SW480 (cell line): Measurements from ENCODE around the gene ZNF276.
A peak's percentile ranks its signal among the peaks of the same experiment; 100 is the strongest.
"Not testable (repeated sequence)": the region's sequence is repeated elsewhere in the genome, so short reads cannot be mapped to it uniquely, and the experiment has no call there.

Source experiments
- DNase-seq: peaks from one replicate; pipeline ENCODE4 v3.0.0-alpha.2; 2016; ENCODE audit warnings: low spot score

ZNF276 gene

GRCh38 chr16:89696670-89697128 is 24.6 kb upstream of the ZNF276 start:
- no peak for DNase-seq

DNA sequence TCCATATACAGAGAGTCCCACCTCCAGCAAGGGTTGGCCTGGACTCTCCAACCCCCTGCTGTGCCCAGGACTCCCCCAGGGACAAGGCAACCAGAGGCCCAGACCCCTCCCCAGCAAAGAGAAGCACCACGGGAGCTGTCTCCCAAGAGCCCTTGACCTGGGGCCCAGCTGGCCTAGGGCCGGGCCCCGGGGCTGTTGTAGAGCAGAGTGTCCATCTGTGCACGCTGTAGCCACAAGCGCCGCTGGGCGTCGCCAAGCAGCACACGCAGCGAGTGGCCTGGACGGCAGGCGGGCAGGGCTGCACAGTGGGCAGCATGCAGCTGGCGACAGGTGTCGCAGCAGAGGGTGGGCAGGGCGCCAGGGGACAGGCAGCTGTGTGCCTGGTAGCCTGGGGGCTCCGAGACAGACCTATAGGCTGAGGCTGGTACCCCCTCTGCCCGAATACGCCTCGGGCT is 24.1 kb upstream of the ZNF276 start:
- no peak for DNase-seq

DNA sequence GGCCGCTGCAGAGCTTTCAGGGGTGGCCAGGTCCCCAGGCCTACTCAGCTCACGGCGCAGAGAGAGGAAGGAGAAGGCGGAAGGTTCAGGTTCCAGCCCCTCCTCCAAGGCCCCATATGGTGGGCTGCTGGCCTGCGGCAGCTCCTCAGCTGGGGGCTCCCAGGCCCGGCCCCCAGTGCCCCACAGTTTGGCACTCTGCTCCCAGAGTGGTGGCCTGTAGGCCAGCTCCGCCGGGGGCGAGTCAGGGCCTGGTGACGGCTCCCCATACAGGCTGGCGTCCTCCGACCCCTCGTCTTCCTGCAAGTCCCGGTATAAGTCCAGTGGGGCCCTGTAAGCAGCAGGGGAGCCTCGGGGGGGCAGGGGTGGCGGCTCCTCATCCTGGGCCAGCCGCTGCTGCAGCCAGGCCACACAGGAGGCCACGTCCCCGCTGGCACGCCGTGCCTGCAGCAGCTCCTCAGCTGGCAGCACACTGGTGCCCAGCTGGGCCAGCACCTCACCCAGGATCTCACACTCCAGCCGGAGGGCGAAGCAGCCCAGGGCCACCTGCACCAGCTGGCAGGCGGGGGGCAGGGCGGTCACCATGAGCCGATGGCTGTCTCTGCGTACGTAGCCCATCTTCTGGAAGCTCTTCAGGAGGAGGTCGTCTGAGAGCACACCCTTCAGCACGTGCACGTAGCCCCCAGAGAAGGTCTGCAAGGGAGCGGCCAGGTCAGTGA is 23.6 kb upstream of the ZNF276 start:
- no peak for DNase-seq

GRCh38 chr16:89698717-89699116 is 22.6 kb upstream of the ZNF276 start:
- DNase-seq, result not testable (repeated sequence)

- DNase-seq, result not testable (repeated sequence)
Measured at GRCh38 chr16:89699629-89700099, 21.7 kb upstream of the ZNF276 start.

DNA sequence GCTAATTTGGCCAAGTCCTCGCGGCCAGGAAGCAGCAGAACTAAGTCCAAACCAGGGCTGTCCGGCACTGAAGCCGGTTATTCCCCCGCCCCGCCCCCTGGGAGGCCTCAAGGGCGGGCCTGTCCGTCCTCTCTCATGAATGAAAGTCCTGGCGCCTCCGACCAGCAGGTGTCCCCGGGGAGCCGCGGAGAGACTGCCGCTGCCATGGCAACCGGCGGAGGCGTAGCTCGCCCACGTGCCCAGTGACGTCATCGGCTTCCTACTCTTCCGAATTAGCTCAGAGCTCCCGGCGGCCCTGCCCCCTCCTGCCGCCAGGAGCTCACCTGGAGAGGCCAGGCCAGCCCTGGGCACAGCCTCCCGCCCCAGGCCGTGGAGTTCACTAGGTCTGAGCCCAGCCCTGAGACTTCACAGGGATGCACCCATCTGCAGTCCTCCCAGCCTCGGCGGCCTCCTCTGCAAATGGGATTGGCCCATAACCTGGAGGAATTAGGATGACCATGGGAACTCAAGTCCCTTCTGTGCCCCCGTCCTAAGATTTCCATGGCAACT is 21.2 kb upstream of the ZNF276 start:
- DNase-seq, result peak; percentile 99

GRCh38 chr16:89700649-89701424 is 20.5 kb upstream of the ZNF276 start:
- DNase-seq, result peak; percentile 64

GRCh38 chr16:89701425-89702406 is 19.6 kb upstream of the ZNF276 start, which contains the start of gene SPATA2L:
Gene SPATA2L (minus strand): TSS chr16:89701705. CDS start chr16:89701232, 473 bp downstream.
- peak; percentile 92 for DNase-seq

GRCh38 chr16:89704281-89704680 is 17.1 kb upstream of the ZNF276 start:
- no peak for DNase-seq

- no peak for DNase-seq
Measured at GRCh38 chr16:89705006-89705405, 16.3 kb upstream of the ZNF276 start.

- no peak for DNase-seq
Measured at GRCh38 chr16:89706518-89707260, 14.6 kb upstream of the ZNF276 start.

GRCh38 chr16:89707695-89708094 is 13.6 kb upstream of the ZNF276 start:
- no peak for DNase-seq

- DNase-seq, result peak; percentile 45
Measured at GRCh38 chr16:89708481-89708931, 12.8 kb upstream of the ZNF276 start.

- no peak for DNase-seq
Measured at GRCh38 chr16:89709166-89709565, 12.2 kb upstream of the ZNF276 start.

DNA sequence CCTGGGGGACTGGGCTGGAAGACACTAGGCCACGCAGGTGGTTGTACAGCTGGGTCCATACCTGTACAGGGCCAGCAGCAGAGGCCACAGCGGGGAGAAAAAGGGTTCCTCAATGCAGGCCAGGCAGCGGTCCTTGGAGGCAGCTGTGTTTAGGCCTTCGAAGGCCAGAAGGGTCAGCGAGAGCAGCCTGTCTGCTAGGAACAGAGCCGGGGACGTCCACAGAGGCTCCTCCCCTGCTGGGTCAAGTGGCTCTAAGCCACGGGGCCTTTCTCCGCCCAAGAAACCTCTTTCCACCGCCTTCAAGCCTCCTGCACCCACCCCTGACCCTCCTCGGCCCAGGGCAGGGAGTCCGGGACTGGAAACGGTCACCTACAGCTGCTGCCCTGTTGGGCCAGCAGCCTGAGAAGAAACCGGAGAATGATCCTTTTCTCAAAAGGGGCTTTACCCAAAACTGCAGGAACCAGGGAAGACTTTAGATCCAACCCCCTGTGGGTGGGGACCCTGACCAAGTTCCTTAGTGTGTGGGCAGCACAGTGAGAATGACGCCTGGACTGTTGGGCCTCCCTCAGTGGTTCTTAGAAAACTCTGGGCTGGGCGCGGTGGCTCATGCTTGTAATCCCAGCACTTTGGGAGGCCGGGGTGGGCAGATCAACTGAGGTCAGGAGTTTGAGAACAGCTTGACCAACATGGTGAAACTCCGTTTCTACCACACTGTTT is 11.5 kb upstream of the ZNF276 start:
- no peak for DNase-seq

DNA sequence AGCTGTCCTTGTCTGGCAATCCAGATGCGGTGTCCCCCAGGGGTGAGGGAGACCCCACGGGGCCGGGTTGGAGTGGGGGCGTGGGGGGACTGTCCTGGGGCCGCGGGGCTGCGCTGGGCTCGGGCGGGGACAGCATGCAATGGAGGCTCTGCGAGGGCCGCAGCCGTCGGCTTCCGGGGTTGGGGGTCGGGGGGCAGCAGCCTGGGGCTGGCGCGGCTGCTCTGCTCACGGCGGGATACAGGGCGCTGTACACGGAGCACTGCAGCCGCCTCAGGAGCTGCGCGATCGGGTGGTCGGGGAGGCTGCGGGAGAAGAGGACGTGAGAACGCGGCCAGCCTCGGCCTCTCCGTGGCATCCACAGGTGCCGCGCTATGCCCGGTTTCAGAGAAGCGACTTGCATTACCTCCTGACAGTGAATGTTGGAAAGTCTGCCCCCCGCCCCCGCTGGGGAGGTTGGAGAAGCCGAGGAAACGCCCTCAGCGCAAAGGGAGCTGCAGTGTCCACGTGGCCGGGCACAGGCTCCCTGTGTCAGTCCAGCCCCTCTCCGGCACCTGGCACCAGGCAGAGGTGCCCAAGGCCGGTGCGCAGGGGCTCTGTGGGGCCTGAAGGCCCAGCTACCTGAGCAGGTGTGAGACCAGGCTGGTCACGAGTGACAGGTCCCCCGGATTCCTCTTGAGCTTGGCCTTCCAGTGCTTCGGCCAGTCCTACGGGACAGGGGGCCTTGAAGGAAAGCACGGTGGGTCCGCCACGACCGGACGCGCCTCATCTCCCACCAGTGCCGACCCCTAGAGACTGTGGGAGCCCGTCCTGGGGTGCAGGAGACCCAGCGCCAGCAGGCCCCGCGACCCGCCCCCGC is 10.4 kb upstream of the ZNF276 start:
- no peak for DNase-seq

DNA sequence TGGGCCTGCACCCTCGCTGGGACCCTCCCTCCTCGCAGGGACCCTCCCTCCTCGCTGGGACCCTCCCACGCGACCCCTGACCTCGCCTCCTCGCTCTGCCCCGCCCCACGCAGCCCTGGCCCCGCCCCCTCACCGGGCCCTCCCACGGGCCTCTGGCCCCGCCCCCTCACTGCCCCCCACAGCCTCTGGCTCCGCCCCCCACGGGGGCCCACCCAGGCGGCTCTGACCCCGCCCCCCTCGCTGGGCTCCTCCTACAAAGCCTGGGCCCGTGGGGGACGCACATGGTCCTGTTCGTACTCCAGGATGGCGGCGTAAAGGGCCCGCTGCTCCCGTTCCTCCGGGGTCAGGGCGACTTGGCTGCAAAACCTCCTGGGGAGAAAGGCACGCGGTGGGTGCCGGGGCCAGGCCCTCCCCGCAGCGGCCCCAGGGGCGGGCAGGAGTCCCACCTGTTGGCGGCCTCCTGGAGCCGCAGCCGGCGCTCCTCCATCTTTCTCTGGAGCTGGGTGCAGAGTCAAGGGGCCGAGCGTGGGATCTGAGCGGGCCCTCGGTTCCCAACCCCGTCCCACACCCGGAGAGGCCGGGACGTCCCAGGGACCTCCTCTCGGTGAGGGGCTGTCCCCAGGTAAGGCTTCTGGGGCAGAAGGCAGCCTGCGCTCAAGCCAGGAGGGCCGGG is 9.6 kb upstream of the ZNF276 start:
- peak; percentile 65 for DNase-seq

DNA sequence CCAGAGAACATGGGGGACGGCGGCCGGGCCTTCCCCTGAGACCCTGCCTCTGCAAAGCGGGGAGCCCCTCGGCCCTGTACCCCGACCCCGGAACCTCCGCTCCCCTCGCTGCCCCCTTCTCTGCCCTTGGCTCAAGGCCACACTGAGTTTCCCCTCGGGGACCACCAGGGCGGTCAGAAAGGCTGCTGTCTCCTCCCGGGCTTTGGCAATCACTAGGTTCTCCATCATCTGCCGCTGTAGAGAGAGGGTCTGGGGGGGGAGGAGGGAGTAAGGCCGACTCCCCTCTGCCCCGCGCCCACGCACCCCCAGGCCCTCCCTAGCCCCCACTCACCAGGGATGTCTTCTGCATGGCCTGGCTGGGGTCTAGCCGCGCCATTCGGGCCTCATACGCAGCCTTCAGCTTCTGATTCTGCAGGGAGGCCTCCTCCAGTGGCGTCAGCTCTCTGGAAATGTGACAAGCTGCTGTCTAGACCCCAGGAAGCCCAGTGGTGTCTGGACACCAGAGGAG is 9.0 kb upstream of the ZNF276 start:
- DNase-seq, result no peak
